ENCODE data around the gene PARP15.
"Not testable (repeated sequence)": the region's sequence is repeated elsewhere in the genome, so short reads cannot be mapped to it uniquely, and the experiment has no call there.

The PARP15 gene

DNA sequence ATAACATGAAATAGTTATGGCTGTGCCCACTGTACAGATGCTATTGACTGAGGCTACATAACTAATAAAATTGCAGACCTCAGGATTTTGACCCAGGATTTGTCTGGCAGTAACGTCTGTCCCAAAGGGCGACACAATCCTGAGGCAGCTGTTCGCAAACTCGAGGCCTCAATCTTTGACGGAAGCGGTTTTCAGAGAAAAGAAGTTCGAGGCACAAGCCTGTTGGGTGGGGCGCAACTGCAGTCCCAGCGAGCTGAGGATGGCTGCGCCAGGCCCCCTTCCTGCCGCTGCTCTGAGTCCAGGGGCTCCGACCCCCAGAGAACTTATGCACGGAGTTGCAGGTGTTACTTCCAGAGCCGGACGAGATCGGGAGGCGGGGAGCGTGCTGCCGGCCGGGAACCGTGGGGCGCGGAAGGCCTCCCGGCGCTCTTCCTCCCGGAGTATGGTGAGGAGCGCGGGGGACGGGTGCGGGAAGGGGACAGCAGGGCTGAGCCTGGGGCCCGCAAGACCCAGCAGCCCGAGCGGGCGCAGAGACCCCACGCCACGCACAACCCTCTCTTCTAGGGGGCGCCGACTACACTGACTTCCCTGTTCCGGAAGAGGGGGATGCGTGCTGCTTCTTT, at the start of gene PARP15:
TSS of gene PARP15 (plus strand) at position 242 of the 623 bp plus-strand sequence. CDS start at position 260, 18 bp downstream.
- peak in 1 of 2 donors; percentile 34 for DNase-seq (ENCODE audit: low read depth in 2 of 2)

DNA sequence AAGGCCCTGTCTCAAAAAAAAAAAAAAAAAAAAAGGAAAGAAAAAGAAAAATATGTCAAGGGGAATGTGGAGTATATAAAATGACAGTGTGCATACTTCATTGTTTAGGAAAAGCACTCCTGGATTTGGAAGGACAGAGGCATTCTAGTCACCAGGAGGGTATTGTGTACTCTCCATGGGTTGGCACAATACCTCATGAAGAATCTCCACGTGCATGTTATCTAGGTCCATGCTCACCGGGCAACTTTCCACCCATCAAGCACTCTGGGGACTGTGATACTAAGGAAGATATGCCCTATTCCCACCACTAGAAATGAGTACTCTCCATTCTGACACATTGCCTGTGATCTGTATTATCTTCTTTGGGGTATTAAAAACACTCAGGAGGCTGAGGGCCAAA, 47.3 kb upstream of the PARP15 start:
- DNase-seq (ENCODE audit: low read depth in 2 of 2) = no peak

DNA sequence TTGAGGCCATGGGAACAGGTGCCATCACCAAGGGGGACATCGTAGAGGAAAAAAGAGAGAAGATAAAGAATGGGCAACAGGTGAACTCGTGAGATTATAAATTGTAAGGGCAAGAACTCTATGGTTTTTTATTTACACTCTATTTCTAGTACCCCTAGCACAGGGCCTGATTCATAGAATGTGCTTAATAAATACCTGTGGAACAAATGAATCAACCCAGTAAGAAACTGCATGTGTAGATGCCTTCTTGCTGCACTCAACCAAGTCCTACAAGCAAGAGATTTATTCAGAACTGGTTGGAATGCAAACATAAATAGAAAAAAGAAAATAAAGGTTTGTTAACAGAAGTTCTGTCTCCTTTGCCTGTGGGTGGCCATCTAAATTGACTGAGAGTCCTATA, 44.0 kb upstream of the PARP15 start:
- no peak for DNase-seq (ENCODE audit: low read depth in 2 of 2)

DNA sequence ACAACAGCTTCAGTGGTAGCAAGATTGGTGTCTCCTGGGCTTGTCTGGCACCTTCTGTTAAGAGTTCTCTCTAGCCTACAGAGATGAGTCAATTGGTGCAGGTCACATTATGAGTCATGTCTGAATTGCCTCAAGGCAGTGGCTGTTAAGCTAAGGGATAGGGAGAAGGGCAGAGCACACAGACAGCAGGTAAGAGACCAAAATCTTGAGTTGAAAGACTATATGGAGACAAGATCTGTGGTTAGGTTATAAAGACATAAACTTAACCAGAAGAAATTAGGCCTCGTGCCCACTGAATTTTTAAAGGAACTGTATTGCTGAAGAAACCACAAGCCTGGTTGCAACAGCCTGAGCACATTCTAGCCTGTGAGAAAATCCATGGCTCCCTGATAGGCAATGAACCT, 43.5 kb upstream of the PARP15 start:
- DNase-seq (ENCODE audit: low read depth in 2 of 2) = peak; percentile 13 to 42

DNA sequence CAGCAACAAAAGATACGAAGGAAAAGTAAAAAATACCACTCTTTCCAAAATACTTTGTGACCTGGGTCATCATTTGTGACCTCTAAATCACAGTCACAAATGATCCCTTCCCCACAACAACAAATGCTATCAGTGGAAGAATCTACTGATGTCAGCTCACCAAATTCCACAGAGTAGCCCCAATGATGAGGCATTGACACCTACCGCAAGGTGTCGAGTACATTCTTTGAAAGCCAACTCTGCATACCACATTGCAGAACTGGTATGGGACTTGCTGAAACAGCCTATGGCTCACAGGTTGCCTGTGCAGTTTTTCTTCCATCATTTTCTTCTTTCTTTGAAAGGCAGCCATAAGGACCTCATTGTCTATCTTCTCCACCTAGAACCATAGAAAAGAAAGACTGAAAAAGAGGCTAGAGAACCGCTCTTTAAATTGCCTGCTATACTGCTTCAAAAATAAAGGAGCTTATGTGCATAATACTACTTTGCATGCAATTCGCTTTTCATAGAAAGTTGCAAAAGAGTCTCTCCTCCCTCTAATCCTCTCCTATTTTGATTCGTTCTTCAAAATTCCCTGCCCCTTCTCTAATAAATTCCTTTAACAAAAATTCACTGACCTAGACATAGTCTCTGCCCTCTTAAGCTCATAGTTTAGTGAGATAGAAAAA, 41.4 kb upstream of the PARP15 start:
- DNase-seq (ENCODE audit: low read depth in 2 of 2) = no peak

DNA sequence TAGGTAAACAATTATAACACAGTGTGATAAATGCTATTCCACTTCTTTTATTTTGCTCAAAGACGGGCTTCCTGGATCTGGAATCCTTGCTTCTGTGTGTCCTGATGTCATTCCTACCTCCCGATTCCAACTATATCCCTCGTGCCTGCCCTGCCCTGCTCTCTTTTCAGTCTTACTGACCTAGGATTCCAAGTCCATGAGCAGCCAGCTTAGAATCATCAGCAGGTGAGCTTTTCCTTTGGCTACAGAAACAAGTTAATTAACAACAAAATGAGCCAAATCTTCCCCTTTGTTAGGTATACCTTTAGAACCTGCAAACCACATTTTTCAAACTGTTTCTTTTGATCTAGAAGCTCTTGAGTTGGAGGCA, 40.8 kb upstream of the PARP15 start:
- DNase-seq (ENCODE audit: low read depth in 2 of 2) = no peak

DNA sequence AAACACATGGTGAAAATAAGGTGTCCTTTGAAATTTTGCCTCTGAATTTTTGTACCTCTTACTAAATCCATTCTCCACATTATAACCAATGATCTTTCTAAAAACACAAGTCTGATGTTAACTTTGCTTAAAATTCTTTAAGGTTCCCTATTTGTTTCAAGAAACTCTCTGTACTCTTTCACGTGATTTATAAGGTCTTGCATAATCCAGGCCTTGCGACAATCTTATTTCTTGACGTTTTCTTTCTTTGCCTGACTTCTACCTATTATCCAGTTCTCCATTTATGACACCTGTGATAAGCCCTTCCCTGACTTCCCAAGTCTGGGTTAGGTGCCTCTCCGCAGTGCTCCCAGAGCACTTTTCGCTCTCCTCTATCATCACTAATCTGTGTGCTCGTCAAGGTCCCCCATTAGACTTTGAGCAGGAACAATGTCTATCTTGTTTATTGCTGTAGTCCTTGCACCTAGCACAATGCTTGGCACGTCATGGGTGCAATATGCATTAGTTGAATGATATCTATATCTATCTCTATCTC, 38.4 kb upstream of the PARP15 start:
- DNase-seq (ENCODE audit: low read depth in 2 of 2) = no peak

DNA sequence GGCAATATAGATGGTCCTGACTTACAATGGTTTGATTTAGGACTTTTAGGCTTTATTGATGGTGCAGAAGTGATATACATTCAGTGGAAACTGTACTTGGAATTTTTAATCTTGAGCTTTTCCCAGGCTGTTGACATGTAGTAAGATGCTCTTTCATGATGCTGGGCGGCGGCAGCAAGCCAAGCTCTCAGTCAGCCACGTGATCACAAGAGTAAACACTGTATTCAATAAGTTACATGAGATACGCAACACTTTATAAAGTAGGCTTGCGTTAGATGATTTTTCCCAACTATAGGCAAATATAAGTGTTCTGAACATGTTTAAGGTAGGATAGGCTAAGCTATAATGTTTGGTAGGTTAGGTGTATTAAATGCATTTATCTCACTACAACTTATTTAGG, 31.3 kb upstream of the PARP15 start:
- no peak for DNase-seq (ENCODE audit: low read depth in 2 of 2)

DNA sequence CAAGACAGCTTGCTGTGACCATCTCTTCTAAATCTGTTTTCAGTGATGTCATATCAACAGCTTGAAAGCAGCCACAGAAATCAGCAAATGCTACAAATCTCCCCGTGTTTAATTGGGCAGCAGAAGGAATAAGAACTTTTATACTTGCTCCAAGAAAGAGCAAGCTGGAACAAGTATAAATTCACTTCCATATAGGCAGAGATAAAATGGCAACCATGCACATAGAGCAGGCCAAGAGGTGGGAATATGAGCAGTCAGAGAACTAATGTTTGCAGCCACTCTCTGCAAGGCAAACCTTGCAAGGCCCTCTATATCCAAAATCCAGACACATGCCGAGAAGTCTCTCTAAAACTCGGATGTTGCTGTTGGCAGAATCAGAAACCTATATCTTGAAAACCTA, 29.4 kb upstream of the PARP15 start:
- no peak for DNase-seq (ENCODE audit: low read depth in 2 of 2)

DNA sequence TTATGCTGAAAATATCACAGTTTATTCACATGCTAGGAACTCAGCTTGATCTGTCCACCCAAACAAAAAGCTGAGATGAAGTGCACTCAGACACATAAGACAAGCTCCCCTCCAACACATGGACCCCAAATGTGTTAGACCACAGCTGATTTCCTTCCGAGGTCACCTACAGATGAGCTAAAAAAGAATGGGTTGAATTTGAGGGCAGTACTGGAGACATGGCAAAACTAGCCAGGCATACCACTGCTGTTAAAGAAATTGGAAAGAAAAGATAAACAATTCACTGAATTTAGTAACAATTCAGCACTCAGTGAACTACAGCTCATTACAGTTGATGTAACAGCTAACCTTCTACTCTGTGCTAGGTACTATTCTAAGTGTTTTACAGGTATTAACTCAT, 28.8 kb upstream of the PARP15 start:
- DNase-seq (ENCODE audit: low read depth in 2 of 2) = no peak

DNA sequence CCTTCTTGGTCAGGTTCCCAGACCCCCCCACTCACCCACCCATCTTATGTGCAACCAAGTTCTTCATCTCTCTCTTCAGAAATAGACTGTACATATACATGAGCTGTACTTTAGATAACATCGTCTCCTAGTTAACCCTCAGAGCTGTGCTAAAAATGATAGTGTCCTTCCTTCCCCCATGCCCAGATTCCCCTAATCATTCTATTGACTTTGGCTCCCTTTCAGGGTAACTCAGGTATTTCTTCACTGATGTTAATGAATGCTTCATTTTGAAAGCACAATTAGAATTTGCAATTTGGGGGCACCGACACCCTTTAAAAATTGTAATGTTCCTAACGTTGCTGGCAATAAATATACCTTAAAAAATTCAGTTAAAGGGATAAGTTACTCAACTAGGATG, 24.3 kb upstream of the PARP15 start:
- DNase-seq (ENCODE audit: low read depth in 2 of 2) = no peak

DNA sequence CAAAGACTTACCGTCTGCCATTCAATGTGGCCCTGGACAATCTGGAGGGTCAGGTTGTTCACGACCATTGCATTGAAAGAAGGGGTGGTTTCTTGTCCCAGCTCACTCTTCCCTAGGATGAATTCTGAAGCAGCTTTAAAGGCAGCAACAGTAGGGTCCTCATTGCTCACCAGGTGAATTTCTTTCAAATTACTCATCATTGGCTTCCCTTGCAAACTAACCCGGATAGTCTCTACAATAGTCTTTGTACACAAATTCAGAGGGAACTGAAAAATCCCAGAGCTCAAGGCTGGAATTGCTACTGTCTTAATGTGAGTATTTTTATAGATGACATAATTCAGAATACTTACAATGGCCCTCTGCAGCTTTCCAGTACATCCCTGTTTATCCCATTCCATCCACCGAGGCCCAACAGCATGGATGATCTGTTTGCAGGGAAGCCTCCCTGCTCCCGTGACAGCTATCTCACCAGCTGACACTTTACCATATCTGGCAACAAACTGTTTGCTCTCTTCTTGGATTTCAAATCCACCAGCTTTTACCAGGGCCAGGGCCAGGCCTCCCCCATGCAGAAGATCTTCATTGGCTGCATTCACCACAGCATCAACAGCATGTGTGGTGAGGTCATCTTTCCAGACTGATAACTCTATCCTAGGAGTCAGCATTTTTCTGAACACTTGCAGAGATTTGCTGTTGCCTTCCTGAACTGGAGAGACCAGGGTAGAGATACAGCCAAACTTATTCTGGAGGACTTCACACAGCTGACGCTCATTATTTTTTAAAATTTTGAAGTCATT, 22.0 kb upstream of the PARP15 start:
- DNase-seq (ENCODE audit: low read depth in 2 of 2) = no peak

DNA sequence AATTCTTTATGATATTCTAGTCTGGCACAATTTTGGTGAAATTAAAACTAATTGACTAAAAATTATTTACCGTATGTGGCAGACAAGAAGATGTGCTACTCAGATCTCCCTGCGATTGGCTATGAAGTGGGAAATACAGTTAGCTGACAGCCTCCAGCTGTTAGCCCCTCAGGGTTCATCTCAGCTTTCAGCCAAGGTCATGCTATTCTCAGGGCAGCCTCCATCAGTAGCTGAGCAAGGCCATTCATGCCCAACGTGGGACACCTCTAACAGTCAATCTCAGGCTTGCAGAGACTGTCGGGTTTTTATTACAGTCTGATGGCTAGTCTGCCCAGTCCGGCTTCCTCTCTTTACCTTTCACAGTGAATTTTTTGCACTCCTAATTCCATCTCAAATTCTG, 20.1 kb upstream of the PARP15 start:
- no peak for DNase-seq (ENCODE audit: low read depth in 2 of 2)

DNA sequence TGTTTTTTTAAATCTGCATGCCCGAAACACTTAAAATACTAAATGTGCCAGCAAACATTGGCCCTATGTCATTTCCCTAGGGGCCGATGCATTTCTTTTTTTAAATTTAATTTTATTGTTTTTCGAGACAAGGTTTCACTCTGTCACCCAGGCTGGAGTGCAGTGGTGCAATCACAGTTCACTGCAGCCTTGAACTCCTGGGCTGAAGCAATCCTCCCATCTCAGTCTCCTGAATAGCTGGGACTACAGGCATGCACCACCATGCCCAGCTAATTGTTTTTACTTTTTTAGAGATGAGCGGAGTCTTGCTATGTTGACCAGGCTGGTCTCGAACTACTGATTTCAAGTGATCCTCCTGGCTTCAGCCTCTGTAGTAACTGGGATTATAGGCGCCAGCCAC, 18.8 kb upstream of the PARP15 start:
- no peak for DNase-seq (ENCODE audit: low read depth in 2 of 2)

DNA sequence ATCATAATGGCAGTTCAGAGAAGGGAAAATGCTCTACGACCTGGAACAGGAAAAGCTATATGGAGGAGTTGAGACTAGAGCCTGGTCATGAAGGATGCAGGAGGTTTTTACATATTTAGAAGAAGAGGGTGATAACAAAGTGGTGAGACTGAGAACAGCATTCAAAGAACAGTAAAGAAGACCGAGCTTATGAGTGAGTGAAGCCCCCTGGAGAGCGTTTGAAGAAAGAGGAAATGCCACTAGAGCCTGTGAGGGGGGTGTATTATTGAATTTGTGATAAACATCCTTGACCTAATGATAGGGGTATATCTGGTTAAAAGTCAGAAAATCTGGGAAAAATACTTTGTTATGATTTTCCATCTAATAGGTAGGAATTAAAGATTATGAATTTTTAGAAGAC, 17.5 kb upstream of the PARP15 start:
- DNase-seq (ENCODE audit: low read depth in 2 of 2) = no peak

DNA sequence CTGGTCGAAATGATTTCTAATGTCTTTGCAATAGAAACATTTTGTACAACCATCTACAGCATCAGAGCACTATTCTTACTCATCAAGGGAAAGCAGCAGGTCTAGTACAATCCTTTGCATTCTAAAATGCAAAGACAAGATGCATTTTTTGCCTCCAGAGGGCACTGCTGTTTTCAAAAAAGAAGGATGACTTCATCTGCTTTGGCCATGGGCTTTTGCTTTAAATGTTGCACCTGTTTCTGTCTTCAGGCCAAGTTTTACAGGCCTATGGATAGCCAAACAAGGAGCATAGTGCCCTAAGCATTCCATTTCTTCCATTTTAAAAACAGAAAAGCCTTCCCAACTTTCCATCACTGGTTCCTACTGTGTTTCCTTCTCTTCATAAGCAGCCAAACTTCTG, 16.8 kb upstream of the PARP15 start:
- peak in 1 of 2 donors; percentile 45 for DNase-seq (ENCODE audit: low read depth in 2 of 2)

DNA sequence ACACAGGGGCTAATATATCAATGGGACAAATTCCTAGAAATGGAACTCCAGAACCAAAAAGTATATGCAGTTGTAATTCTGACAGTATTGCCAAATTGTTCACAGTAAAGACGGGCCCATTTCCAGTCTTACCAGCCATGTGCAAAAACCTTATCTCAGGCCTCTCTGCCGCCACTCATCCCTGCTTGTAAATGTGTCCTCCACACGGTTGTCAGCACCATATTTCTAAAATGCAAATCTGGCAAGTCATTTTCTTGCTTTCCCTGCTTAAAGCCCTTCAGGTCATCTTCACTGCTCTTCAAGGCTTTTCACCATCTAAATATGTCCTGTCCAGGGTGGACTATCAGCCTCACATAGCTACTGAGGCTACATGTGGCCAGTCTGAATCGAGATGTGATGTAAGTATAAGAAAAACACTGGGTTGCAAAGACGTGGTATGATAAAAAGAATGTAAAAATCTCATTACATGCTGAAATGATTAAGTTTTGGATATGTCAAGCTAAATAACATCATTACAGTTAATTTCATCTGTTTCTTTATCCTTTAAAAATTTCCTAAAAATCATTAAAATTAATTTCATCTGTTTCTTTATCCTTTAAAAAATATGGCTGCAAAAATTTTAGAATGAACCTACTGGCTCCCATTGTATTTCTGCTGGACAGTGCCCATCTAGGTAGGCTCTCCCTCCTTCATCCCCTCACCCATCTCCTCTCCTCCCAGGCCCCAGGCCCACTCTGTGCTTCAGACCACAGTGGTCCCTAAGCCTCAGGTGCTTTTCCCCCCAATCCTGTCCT, 14.3 kb upstream of the PARP15 start:
- DNase-seq (ENCODE audit: low read depth in 2 of 2) = no peak

DNA sequence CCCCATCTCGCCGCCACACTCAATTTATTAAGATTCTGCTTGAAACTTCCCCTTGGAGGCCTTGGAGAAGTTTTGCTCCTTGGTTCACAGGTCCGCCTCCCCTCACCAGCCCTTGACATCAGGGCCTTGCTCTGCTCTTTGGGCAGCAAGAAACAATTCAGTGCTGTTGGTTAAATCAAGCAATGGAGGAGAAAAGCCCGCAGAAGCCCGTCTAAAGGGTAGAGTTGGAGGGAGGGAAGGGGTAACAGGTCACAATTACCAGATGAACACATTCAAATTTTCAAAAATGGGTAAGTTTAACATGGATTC, 13.8 kb upstream of the PARP15 start:
- no peak for DNase-seq (ENCODE audit: low read depth in 2 of 2)

DNA sequence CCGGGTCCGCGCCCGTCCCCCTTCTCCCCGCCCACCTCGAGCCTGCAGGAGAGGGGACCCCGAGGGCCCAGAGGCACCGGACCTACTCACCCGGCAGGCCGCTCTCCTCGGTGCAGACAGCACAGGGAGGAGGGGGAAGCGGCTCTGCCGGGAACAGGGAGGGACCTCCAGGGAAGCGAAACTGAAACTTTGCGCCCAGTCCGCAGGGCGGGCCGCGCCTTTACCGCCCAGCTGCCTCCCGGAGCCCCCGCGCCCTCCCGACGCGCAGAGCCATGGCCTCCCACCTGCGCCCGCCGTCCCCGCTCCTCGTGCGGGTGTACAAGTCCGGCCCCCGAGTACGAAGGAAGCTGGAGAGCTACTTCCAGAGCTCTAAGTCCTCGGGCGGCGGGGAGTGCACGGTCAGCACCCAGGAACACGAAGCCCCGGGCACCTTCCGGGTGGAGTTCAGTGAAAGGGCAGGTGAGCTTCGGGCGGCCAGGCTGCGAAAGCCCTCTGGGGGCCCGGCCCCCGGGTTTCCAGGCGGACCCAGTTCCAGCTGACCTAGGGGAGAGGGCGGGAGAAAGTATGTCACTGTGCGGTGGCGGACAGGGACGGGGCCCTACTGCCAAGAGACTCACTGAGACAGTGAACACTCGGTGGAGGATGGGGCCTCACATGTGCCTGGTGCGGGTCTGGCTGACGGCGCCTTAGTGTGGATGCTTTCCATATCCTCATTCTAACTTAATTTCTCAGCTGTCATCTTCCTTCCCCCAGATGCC, 13.1 kb upstream of the PARP15 start, which contains the start of the genes DTX3L and PARP9:
TSS of gene DTX3L (plus strand) at position 184 of the 758 bp plus-strand sequence. CDS start at position 273, 89 bp downstream.
TSS of gene PARP9 (minus strand) at position 146 of the 758 bp plus-strand sequence. CDS start 4,680 bp downstream, outside the sequence.
- DNase-seq (ENCODE audit: low read depth in 2 of 2) = peak; percentile 68 to 70

DNA sequence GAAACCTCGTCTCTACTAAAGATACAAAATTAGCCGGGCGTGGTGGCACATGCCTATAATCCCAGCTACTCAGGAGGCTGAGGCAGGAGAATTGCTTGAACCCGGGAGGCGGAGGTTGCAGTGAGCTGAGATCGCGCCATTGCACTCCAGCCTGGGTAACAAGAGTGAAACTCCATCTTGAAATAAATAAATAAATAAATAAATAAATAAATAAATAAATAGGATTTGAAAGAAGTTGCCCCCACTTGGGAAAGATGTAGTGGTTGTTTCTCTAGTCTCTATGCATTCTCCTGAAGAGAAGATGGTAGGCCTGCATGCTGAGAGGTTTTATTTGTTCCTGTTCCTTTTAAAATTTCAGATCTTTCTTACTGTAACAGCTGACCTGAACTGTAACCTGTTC, 9.3 kb upstream of the PARP15 start:
- DNase-seq (ENCODE audit: low read depth in 2 of 2) = not testable (repeated sequence)

DNA sequence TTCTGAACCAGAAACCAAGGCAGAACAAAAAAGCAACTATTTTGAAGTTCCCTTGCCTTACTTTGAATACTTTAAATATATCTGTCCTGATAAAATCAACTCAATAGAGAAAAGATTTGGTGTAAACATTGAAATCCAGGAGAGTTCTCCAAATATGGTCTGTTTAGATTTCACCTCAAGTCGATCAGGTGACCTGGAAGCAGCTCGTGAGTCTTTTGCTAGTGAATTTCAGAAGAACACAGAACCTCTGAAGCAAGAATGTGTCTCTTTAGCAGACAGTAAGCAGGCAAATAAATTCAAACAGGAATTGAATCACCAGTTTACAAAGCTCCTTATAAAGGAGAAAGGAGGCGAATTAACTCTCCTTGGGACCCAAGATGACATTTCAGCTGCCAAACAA, 8.7 kb upstream of the PARP15 start:
- no peak for DNase-seq (ENCODE audit: low read depth in 2 of 2)

Measured in stimulated activated CD4-positive, alpha-beta T cell treated with anti-CD3 and anti-CD28 coated beads, Interleukin-4, amount 100 ng/mL, for 48 hours (primary cell).